PFSK-1 (cell line): ENCODE results near the gene ZNF697.

Experiments
- FOXP2 ChIP-seq: optimal IDR thresholded peaks from 2 replicates; pipeline ENCODE3; 2011; ENCODE audit warnings: borderline replicate concordance, control low read depth, inconsistent platforms; ENCODE audit not compliant: insufficient read depth; ENCODE audit errors: extremely low read length, extremely low read depth
- POLR2AphosphoS5 ChIP-seq: IDR thresholded peaks from 2 replicates; pipeline ENCODE4 v1.6.1; 2012; ENCODE audit warnings: low read depth, mild to moderate bottlenecking, control low read depth, low read length, moderate library complexity
- REST ChIP-seq, 2 experiments: IDR thresholded peaks; 2 replicates each; pipeline versions ENCODE4 v1.6.1 to v1.8.0; 2011 to 2012; ENCODE audit warnings: low read depth in 2 of 2, low read length in 2 of 2, control low read depth in 1 of 2, inconsistent platforms in 1 of 2, mild to moderate bottlenecking in 1 of 2, moderate library complexity in 1 of 2; ENCODE audit not compliant: insufficient read depth in 1 of 2
- SIN3A ChIP-seq: IDR thresholded peaks from 2 replicates; pipeline ENCODE4 v1.6.1; 2012; ENCODE audit warnings: mild to moderate bottlenecking, low read length, moderate library complexity, borderline replicate concordance; ENCODE audit not compliant: insufficient read depth
- TAF1 ChIP-seq: IDR thresholded peaks from 2 replicates; pipeline ENCODE4 v1.6.1; 2012; ENCODE audit warnings: low read length, control low read depth, borderline replicate concordance; ENCODE audit not compliant: insufficient read depth

The ZNF697 gene

GRCh38 chr1:119633575-119633974, 14.5 kb downstream of the ZNF697 start:
- TF ChIP-seq POLR2AphosphoS5 (no peak), REST (IDR thresholded peaks at IDR 0.05; ENCODE audit: insufficient read depth in 1 of 2, low read depth in 2 of 2, low read length in 2 of 2) (no peak), SIN3A (no peak), TAF1 (no peak)

GRCh38 chr1:119632841-119633240, 15.2 kb downstream of the ZNF697 start:
- TF ChIP-seq SIN3A (no peak), TAF1 (no peak), REST (IDR thresholded peaks at IDR 0.05; ENCODE audit: insufficient read depth in 1 of 2, low read depth in 2 of 2, low read length in 2 of 2) (no peak), FOXP2 (no peak), POLR2AphosphoS5 (no peak)

GRCh38 chr1:119632103-119632490, 16.0 kb downstream of the ZNF697 start:
- TF ChIP-seq TAF1 (no peak), REST (IDR thresholded peaks at IDR 0.05; ENCODE audit: insufficient read depth in 1 of 2, low read depth in 2 of 2, low read length in 2 of 2) (no peak), SIN3A (no peak), FOXP2 (no peak)

- TF ChIP-seq POLR2AphosphoS5: peak; percentile 62
- TF ChIP-seq REST (IDR thresholded peaks at IDR 0.05; ENCODE audit: insufficient read depth in 1 of 2, low read depth in 2 of 2, low read length in 2 of 2): peak in 1 of 2 experiments; percentile 64; a peak in 2 of 4 replicates
- TF ChIP-seq FOXP2: peak; percentile 91
- peak; percentile 94; the same call in 1 of the 2 replicates for TF ChIP-seq SIN3A
- no peak for TF ChIP-seq TAF1
Observed at GRCh38 chr1:119631433-119632102, 16.5 kb downstream of the ZNF697 start.

GRCh38 chr1:119631086-119631432, 17.0 kb downstream of the ZNF697 start:
- no peak for TF ChIP-seq REST (IDR thresholded peaks at IDR 0.05; ENCODE audit: insufficient read depth in 1 of 2, low read depth in 2 of 2, low read length in 2 of 2)
- no peak for TF ChIP-seq TAF1
- TF ChIP-seq SIN3A: no peak
- TF ChIP-seq FOXP2: no peak
- no peak for TF ChIP-seq POLR2AphosphoS5
